Kidney epithelial cell (primary cell): Measurements from ENCODE around the gene PODNL1. TPM values are rescaled to one million over a fixed set of nuclear protein-coding genes. Genes with fewer than 3 reads are reported as not detected.

Source experiments
- DNase-seq: peaks from one replicate; pipeline ENCODE4 v3.0.0-alpha.2; 2010; ENCODE audit warnings: low read depth
- H3K27me3 ChIP-seq: 2 replicates; pipeline ENCODE4 v1.6.0; 2011; ENCODE audit warnings: low read length; ENCODE audit not compliant: control insufficient read depth, insufficient read depth
- H3K36me3 ChIP-seq: 2 replicates; pipeline ENCODE4 v1.5.1; 2011; ENCODE audit warnings: low read length; ENCODE audit not compliant: control insufficient read depth, insufficient read depth
- H3K4me3 ChIP-seq: 2 replicates; pipeline ENCODE4 v1.5.1; 2011; ENCODE audit warnings: low read depth, mild to moderate bottlenecking, control low read depth, low read length
- CTCF ChIP-seq: IDR thresholded peaks from 2 replicates; pipeline ENCODE4 v1.5.1; 2011; ENCODE audit warnings: mild to moderate bottlenecking, moderate library complexity, low read length, control low read depth, inconsistent platforms; ENCODE audit not compliant: insufficient read depth, poor library complexity, severe bottlenecking
- total RNA-seq: library from RNA; depleted of rRNA; stranded (reverse); fragments of >200 nt; gene quantifications from 2 replicates; pipeline ENCODE4 v1.2.3, GENCODE V29; 2015

The PODNL1 gene
- total RNA-seq, 1 donor from 2014 or later: not detected

GRCh38 chr19:13955662-13956364 is 17.6 kb upstream of the PODNL1 start:
- no peak for DNase-seq
- H3K36me3 ChIP-seq: peaks cover 1% of the 10 kb centered on the region
- TF ChIP-seq CTCF: no peak
- no peak overlapping the region for H3K4me3 ChIP-seq
- no peaks in the 10 kb centered on the region for H3K27me3 ChIP-seq

- TF ChIP-seq CTCF: no peak
- Histone ChIP-seq H3K27me3 (no peaks in the 10 kb centered on the region), H3K36me3 (peaks cover 1% of the 10 kb centered on the region), H3K4me3 (no peak overlapping the region)
- no peak for DNase-seq
These were observed 16.0 kb upstream of the PODNL1 start for GRCh38 chr19:13954185-13954584.

GRCh38 chr19:13952931-13953531 is 14.8 kb upstream of the PODNL1 start:
- no peaks in the 10 kb centered on the region for H3K27me3 ChIP-seq
- peak; percentile 13 for TF ChIP-seq CTCF
- peaks cover 1% of the 10 kb centered on the region for H3K36me3 ChIP-seq
- DNase-seq: no peak
- H3K4me3 ChIP-seq: peak overlapping the region; percentile 88

GRCh38 chr19:13952154-13952930 is 14.1 kb upstream of the PODNL1 start, which contains the start of gene DCAF15:
Gene DCAF15, plus strand, starts transcription at chr19:13952509. Its CDS starts 4 bp downstream, at chr19:13952513.
- peaks cover 1% of the 10 kb centered on the region for H3K36me3 ChIP-seq
- H3K4me3 ChIP-seq: peak within 1 kb of the TSS; percentile 88
- TF ChIP-seq CTCF: no peak
- H3K27me3 ChIP-seq: no peaks in the 10 kb centered on the region
- peak; percentile 98 for DNase-seq

GRCh38 chr19:13951799-13952153 is 13.6 kb upstream of the PODNL1 start:
- no peak for TF ChIP-seq CTCF
- H3K36me3 ChIP-seq: peaks cover 1% of the 10 kb centered on the region
- peak overlapping the region; percentile 21 for H3K4me3 ChIP-seq
- H3K27me3 ChIP-seq: no peaks in the 10 kb centered on the region
- no peak for DNase-seq
